LNCaP clone FGC (cell line): ENCODE results near the gene SLC6A15.

Experiments used
- DNase-seq: peaks from one replicate; pipeline ENCODE4 v3.0.0-alpha.2; 2011; ENCODE audit warnings: low read depth
- H3K4me3 ChIP-seq: 2 replicates; pipeline ENCODE4 v1.5.1; 2011; ENCODE audit warnings: mild to moderate bottlenecking, low read depth, low read length, control low read depth
- CTCF ChIP-seq: IDR thresholded peaks from 2 replicates; pipeline ENCODE4 v1.5.1; 2012; ENCODE audit warnings: mild to moderate bottlenecking; ENCODE audit not compliant: control insufficient read depth, insufficient read depth; ENCODE audit errors: extremely low read depth

The SLC6A15 gene

DNA sequence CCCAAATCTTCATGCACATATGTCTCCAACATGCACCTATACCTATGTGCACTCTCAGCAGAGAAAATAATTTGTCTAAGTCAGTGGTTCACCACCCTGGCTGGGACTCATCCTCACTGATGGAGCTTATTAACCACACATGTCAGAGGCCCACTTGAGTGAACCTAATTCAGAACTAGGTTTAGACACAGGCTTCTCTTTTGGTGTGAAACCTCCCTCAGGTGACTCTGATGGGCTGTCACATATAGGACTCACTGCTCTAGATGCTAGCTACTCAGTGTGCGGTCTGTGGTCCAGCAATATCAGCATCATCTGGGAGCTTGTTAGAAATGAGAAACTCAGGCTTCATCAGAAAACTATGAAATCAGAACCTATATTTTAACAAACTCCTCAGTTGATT lies 85.7 kb downstream of the SLC6A15 start:
- no peak for DNase-seq
- H3K4me3 ChIP-seq = no peak overlapping the region
- no peak for TF ChIP-seq CTCF

GRCh38 chr12:84825149-84825548 lies 87.5 kb downstream of the SLC6A15 start:
- no peak for TF ChIP-seq CTCF
- H3K4me3 ChIP-seq = no peak overlapping the region
- DNase-seq = no peak

DNA sequence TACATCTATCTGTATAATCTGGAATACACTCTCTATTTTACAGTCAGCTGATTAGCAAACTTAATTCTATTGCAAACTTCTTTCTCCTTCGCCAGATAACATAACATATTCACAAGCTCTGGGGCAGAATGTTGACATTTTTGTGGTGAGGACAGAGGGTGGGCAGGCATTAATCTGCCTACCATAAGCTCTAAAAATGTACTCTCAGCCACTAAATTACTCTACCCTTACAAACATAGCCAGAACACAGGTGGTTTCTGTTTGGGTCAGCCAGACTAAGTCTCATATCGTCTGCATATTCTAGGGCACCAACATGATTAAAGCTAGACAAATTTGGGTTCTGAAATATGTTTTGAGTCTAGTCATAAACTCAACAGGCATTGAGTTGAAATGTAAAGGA lies 90.1 kb downstream of the SLC6A15 start:
- no peak for TF ChIP-seq CTCF
- no peak overlapping the region for H3K4me3 ChIP-seq
- no peak for DNase-seq

DNA sequence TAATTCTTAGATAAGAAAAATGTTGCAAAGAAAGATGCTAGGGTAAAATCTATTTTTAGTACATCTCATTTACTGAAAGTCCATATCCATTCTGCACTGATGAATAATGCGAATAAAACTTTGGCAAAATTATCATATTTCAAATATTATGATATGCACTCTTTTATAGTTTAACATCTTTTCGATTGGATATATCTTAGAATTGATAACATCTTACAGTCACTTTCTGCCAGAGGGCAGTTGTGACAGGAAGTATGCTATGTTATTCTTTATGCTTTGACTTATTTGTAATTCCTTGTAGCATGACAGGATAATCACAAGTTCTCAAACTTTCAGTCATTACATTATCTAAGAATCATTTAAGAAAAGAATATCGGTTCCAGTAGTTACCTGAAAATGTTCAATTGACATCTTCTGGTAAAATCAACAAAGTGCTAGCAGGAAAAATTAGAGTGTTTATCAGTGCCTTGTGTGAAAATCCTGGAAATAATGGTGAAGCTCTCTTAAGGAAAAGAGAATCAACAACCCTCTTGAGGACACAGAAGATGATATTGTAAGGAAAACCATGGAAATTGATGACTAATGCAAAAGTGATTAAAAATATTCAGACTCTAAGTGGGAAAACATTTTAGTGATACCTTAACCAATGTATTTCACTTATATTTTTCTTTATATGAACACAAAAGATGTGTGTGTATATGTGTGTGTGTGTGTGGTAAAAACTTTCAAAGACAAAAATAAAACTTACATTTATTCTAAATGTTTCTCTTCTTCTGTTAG lies 95.5 kb downstream of the SLC6A15 start:
- TF ChIP-seq CTCF = no peak
- no peak for DNase-seq
- no peak overlapping the region for H3K4me3 ChIP-seq

GRCh38 chr12:84814664-84815245 lies 97.8 kb downstream of the SLC6A15 start:
- no peak for TF ChIP-seq CTCF
- no peak overlapping the region for H3K4me3 ChIP-seq
- DNase-seq = no peak

- H3K4me3 ChIP-seq = no peak overlapping the region
- TF ChIP-seq CTCF = no peak
- DNase-seq = no peak
Measured at GRCh38 chr12:84813780-84814663, 98.6 kb downstream of the SLC6A15 start.
